22Rv1 (cell line): ENCODE results near the gene NKD1.
A peak's percentile ranks its signal among the peaks of the same experiment; 100 is the strongest.

Source experiments
- H3K27ac ChIP-seq: fragments of 450-650 bp; 2 replicates; pipeline ENCODE4 v1.5.1; 2017
- CTCF ChIP-seq: fragments of 450-650 bp; IDR thresholded peaks from 2 replicates; pipeline ENCODE4 v1.5.1; 2017; ENCODE audit warnings: mild to moderate bottlenecking
- ZFX ChIP-seq: fragments of 450-650 bp; IDR thresholded peaks from 2 replicates; pipeline ENCODE4 v1.6.1; 2017; ENCODE audit warnings: antibody characterized with exemption, borderline replicate concordance

Gene NKD1

DNA sequence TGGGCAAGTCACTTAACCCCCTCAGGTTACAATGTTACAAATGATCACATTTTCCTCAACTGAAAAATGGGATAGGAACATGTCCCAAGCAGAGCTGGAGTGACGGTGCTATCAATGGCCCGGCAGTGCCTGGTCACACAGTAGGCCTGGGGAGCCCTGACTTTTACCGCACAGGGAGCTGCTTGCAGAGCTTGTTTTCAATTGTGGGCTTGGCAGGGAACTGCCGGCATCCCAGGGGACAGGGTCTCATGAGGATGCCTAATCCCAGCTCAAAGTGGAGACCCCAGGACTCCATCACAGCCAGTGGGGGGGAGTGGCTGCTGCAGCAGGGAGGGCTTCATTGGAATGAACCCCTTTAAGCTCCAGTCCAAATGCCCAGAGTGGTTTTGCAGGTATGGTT is 121.5 kb downstream of the NKD1 start:
- H3K27ac ChIP-seq: no peak overlapping the region
- no peak for TF ChIP-seq CTCF
- TF ChIP-seq ZFX: no peak

- TF ChIP-seq CTCF: no peak
- no peak for TF ChIP-seq ZFX
- H3K27ac ChIP-seq: no peak overlapping the region
Observed at GRCh38 chr16:50670476-50670875, 122.3 kb downstream of the NKD1 start.

DNA sequence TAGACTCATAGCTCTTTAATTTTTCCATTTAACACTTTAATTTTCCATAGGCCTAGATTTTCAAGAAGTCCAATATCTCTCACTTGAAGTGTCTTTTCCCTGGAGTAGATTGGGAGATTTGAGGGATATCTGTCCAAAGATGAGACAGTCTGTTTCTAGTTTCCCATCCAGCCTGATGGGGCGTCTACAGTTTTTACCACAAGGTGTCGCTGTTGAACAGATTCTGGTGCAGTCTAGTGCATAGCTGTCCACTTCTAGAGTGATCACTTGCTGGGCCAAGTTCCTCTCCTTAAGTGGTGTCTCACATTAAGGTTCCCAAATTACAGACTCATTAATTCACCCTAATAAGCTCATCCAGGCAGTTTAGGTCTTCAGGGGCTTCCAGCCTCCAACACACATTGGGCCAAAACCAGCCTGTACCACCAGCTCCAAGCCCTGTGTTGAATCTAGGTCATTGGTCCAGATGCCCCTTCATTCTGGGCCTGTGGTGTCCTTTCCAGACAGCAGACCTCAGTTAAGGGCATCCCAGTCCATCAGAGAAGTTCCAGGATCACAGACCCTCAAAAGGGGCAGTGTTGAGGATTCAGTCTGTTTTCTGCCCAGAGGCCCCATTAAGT is 123.6 kb downstream of the NKD1 start:
- peak; percentile 68 for TF ChIP-seq CTCF
- TF ChIP-seq ZFX: no peak

GRCh38 chr16:50673496-50674275 is 125.5 kb downstream of the NKD1 start:
- no peak for TF ChIP-seq ZFX
- TF ChIP-seq CTCF: no peak
- H3K27ac ChIP-seq: no peak overlapping the region

More for the DNA sequence above, 123.6 kb downstream of the NKD1 start:
- no peak overlapping the region for H3K27ac ChIP-seq

DNA sequence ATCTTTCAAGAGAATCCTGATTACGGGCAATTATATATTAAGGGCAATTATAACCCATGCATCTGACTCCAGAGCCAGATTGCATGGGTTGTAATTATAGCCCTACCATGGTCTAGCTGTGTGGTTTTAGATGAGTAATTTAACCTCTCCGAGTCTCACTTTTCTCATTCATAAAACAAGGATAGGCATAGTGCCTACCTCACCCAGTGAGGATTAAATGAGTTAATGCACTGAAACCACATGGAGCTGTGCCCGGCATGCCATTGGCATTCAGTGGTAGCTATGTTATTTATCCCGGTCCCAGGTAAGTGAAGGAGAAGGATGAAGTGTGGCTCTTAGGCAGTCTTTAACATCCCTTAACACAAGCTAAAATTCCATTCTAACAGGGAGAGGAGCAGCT is 126.6 kb downstream of the NKD1 start:
- no peak overlapping the region for H3K27ac ChIP-seq
- no peak for TF ChIP-seq ZFX

GRCh38 chr16:50675686-50676610 is 127.8 kb downstream of the NKD1 start:
- TF ChIP-seq CTCF (no peak), ZFX (no peak)
- no peak overlapping the region for H3K27ac ChIP-seq

DNA sequence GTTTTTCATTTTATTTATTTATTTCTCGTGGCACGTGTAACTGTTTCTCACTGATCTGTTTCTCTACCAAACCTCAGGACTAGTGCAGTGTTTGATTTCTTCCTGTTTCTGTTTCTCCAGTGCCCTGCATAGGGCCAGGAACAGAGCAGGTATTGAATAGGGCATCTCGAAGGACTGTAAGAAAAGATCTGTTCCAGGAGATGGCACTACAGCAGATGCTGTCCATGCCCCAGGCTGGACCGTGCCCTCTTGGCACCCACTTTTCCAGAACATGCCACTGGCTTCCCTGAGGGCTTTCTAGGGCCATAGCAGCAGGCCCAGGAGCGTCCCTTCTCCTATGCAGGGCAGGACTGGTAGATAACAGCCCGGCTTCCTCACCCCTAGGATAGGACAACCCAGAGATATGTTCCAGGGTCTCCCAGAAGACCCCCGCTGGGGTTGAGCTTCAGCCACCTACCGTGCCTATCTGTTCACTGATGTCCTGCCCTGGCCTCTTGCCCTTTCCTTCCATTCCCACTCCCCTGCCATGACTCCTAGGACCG is 128.6 kb downstream of the NKD1 start:
- TF ChIP-seq ZFX: no peak
- TF ChIP-seq CTCF: no peak
- no peak overlapping the region for H3K27ac ChIP-seq
